AG09319 (cell line): ENCODE data around the gene C17orf50.

Experiments used
- DNase-seq: peaks from one replicate; pipeline ENCODE4 v3.0.0-alpha.2; 2010; ENCODE audit warnings: low read depth; ENCODE audit errors: extremely low read depth
- CTCF ChIP-seq: IDR thresholded peaks from 2 replicates; pipeline ENCODE4 v1.5.1; 2011; ENCODE audit warnings: low read depth, mild to moderate bottlenecking, inconsistent platforms, low read length, moderate library complexity

C17orf50 gene

GRCh38 chr17:35757243-35757642, 3.4 kb upstream of the C17orf50 start:
- DNase-seq = no peak
- no peak for TF ChIP-seq CTCF

GRCh38 chr17:35761601-35762000, 914 bp downstream of the C17orf50 start:
- no peak for DNase-seq
- no peak for TF ChIP-seq CTCF

GRCh38 chr17:35763767-35764122, 3.1 kb downstream of the C17orf50 start:
- TF ChIP-seq CTCF = no peak
- no peak for DNase-seq

GRCh38 chr17:35764123-35764991, 3.7 kb downstream of the C17orf50 start:
- TF ChIP-seq CTCF = peak; percentile 82
- no peak for DNase-seq

GRCh38 chr17:35765086-35765710, 4.5 kb downstream of the C17orf50 start:
- TF ChIP-seq CTCF = no peak
- DNase-seq = no peak

GRCh38 chr17:35765756-35766488, 5.2 kb downstream of the C17orf50 start:
- DNase-seq = no peak
- no peak for TF ChIP-seq CTCF

- DNase-seq = no peak
- TF ChIP-seq CTCF = no peak
Observed at GRCh38 chr17:35766489-35766877, 5.8 kb downstream of the C17orf50 start.
